GM18505 (cell line): ENCODE measurements around the gene TCERG1L.

ENCODE experiments used
- ATAC-seq: cut with Tn5 transposase; IDR thresholded peaks from one replicate; pipeline ENCODE4 v1.9.1; 2021; ENCODE audit not compliant: unreplicated experiment
- POLR2A ChIP-seq: IDR thresholded peaks from 4 replicates; pipeline ENCODE4 v1.6.1; 2011; ENCODE audit warnings: borderline replicate concordance; ENCODE audit not compliant: insufficient read depth, insufficient read length; ENCODE audit errors: extremely low read depth

TCERG1L gene

DNA sequence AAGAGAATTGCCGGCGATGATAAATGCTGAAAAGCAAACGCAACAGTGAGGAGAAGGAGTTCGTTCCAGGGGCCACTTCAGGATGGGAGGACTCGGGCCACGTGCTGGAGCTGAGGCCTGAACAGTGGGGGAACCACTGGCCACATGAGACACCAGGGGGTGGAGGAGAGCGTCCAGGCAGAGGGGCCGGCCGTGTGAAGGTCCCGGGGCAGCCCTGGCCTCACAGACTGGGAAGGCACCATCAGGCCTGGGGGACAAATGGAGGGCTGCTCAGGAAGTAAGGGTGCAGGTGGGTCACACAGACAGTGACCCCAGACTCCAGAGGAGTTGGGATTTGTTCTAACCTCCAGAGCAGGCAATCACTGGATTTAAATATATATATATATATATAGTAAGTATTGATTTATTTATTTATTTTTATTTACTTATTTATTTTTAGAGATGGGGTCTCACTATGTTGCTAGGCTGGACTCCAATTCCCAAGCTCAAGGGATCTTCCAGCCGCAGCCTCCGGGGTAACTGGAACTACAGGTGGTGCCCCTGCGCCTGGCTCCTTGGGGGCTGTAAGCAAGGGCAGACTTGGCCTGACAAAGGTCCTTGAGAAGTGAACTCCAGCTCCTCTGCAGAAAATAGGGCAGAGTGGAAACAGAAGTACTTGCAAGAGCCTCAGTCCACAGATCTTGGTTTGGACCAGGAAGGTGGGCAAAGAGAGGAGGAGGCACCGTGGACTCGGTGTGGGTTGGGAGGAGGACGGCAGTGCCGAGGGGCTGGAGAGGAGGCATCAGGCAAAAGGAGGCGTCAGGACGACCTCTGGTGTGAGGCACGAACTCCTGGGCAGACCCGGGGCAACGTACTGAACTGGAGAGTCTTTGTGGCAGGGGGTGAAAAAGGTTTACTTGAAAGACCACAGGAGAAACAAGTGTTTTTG is 57.3 kb downstream of the TCERG1L start:
- ATAC-seq: no peak
- no peak for TF ChIP-seq POLR2A

GRCh38 chr10:131252567-131253276 is 58.8 kb downstream of the TCERG1L start:
- TF ChIP-seq POLR2A: no peak
- no peak for ATAC-seq

GRCh38 chr10:131251146-131251541 is 60.4 kb downstream of the TCERG1L start:
- ATAC-seq: no peak
- no peak for TF ChIP-seq POLR2A

GRCh38 chr10:131250454-131251145 is 60.9 kb downstream of the TCERG1L start:
- ATAC-seq: no peak
- TF ChIP-seq POLR2A: no peak

- no peak for TF ChIP-seq POLR2A
- ATAC-seq: no peak
These were observed 61.6 kb downstream of the TCERG1L start for GRCh38 chr10:131249955-131250344.

GRCh38 chr10:131249238-131249954 is 62.1 kb downstream of the TCERG1L start:
- TF ChIP-seq POLR2A: no peak
- ATAC-seq: no peak

DNA sequence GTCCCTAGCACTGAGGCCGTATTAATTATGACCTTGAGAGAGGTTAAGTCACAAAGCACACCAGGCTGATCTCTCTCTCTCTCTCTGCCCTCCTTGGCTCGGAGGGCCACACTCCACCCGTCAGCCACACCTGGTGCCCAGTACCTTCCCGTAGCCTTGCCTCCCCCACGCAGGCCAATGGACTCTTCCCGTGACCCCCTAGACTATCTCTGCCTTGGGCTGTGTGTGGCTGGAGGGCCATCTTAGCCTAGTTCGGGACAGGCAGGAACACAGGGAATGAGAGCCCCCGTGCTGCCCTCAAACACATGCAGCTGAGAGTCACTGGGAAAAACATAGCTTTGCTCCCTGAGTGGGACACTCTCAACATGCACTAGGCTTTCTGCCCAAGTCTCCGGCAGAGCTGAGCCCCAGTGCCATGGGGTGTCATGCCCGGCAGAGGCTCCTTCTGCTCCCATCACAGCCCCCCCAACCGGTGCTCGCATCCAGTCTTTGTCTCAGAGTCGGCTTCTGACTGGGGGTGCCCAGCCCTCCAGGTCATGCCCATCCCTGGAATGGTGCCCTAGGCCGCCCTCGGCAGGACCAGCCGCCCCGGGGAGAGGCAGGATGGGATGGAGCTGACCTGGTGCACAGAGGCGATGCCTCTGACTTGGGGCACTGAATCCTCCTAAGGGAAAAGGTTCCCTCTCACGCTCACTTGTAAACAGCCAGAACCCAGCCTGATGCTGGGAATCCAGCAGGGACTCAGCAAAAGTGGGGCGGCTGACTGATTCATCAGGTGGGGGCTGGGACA is 63.0 kb downstream of the TCERG1L start:
- no peak for ATAC-seq
- no peak for TF ChIP-seq POLR2A

DNA sequence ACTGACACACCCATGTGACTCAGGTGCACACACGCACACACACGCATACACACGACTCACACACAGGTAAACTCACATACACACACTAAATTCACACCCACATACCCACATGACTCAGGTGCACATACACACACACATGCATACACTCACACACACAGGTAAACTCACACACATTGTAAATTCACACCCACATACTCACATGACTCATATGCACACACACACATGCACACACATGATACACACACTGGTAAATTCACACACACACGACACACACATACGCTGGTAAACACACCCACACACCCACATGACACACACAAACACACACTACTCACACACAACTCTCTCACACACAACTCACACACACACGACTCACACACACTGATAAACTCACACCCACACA is 63.6 kb downstream of the TCERG1L start:
- TF ChIP-seq POLR2A: no peak
- no peak for ATAC-seq

GRCh38 chr10:131246775-131247174 is 64.7 kb downstream of the TCERG1L start:
- no peak for ATAC-seq
- no peak for TF ChIP-seq POLR2A

DNA sequence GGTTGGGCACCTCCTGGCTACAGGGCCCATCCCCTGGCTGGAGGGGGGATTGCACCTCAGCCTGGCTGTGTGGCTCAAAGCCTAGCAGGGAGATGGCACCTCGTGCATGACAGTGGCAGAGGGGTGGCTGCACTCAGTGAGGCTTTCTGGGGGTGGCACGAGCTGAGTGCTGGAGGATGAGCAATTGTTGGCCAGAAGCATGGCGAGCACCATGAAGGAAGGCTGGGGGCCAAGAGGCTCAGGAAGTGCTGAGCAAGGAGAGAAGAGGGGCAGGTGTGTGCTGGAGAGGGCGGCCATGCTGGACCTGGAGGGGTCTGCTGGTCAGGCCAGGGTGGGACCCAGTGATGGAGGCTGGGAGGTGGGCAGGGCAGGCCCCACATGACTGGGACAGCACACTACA is 65.4 kb downstream of the TCERG1L start:
- TF ChIP-seq POLR2A: no peak

GRCh38 chr10:131245475-131246059 is 66.0 kb downstream of the TCERG1L start:
- ATAC-seq: no peak

More for the DNA sequence above, 65.4 kb downstream of the TCERG1L start:
- no peak for ATAC-seq

GRCh38 chr10:131244836-131245235 is 66.7 kb downstream of the TCERG1L start:
- no peak for ATAC-seq
- TF ChIP-seq POLR2A: no peak

More at GRCh38 chr10:131245475-131246059, 66.0 kb downstream of the TCERG1L start:
- TF ChIP-seq POLR2A: no peak
